HG03342 (cell line): ENCODE data around the gene SGMS1.
"Not testable (repeated sequence)": the region's sequence is repeated elsewhere in the genome, so short reads cannot be mapped to it uniquely, and the experiment has no call there.

Source experiments
- ATAC-seq: cut with Tn5 transposase; IDR thresholded peaks from one replicate; pipeline ENCODE4 v1.9.1; 2021; ENCODE audit warnings: mild to moderate bottlenecking, moderate library complexity; ENCODE audit not compliant: unreplicated experiment

SGMS1 gene

GRCh38 chr10:50286517-50286916, 337.2 kb downstream of the SGMS1 start:
- no peak for ATAC-seq

DNA sequence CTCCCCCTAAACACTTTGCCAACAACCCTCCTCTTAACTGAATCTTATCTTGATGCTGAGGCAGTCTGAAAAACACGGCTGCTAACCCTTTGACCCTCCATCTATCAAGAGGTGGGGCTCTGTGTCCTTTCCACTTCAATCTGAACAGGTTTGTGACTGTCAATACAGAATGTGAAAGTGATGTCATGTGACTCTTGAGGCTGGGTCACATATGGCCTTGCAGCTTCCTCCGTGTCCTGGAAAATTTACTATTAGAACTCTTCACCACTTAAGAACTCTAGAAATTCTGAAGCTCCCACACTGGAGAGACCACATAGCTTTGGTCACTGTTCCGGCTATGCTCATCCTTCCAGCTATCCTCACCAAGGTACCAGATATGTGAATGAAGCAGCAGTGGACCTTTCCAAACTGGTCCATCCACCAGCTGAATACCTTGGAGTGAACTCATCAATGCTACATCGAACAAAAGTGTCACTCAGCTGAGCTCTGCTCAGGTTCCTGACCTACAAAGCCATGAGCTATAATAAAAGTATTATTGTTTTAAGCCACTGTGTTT, 341.7 kb downstream of the SGMS1 start:
- no peak for ATAC-seq

DNA sequence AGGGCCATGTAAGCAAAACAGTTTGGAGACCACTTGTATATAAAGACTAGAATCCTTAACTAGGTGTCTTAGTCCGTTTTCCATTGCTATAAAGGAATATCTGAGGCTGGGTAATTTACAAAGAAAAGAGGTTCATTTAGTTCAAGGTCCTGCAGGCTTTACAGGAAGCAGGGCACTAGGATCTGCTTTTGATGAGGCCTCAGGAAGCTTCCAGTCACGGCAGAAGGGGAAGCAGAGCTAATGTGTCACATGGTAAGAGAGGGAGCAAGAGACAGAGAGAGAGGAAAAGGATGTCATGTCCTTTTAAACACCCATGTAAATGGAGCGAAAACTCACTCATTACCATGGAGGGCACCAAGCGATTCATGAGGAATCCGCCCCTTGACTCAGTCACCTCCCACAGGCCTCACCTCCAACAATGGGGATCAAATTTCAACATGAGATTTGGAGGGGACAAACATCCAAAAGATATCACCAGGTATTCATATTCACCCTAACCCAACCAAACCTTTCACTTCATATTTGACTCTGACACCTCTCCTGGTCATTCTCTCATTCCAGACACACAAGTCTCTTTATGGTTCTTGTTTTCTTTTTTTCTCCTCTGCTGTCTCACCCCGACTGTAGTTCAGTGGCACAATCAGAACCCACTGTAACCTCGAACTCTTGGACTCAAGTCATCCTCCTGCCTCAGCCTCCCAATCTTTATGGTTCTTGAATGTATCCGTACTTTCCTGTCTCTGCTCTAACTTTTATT, 342.4 kb downstream of the SGMS1 start:
- ATAC-seq, result no peak

DNA sequence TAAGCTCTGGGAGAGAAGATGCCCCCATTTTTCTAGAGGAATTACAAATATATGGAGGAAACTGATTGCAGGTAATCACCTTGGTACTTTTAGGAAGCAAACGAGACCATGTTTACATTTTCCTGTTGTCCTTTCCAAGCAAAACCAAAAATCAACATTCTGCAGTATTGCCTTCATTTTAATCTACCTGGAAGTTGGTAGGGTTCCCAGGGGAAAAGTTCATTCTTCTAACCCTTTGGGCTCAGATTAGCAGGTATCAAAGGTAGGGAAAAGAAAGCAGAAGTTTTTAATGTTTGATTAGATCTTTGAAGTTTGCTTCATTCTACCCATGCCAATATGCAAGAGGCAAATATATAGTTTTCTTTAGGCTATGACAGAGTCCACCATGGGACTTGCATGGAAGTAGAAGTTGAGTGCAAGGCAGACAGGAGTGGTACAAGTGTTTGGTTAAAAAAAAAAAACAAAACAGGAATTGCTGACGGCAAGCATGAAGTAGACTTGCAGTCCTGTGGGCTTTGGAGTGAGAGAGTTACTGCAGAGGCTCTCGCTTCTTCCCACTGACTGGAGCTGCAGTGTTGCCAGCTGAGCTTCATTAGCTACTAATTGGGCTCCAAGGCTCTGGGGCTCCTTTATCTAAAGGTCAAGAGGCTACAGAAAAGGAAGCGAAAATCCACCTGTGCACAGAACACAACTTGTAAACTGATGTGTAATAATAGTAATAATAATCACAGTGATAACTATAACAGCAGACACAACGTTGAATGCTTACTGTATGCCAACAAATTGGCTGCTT, 343.5 kb downstream of the SGMS1 start:
- no peak for ATAC-seq

- ATAC-seq, result no peak
These were observed 344.3 kb downstream of the SGMS1 start for GRCh38 chr10:50279489-50279888.

DNA sequence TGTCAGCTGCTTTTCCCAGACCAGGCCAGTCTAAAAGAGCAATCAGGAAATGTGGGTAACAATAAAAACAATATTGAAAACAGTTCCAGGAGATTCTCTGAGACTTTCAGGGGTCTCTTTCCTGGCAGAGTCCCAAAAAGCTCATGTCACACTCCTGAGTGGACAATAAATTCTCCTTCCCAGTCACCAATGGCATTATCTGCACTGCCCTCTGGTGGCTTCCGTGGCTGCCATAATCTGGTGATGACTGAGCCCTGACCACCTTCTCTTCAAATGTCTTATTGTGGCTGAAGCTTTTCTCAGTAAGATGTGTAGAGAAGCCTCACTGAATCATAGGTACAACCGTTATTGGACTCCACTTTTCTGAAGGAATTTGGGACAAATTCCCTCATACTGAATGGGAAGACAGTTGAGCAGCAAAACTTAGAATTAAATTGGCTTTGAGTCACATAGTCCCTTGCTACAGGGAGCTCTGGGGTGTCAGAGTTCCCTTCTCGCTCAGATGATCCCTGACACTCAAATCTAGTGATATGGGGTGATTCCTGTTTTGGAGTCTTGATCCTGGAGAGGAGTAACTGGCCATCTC, 348.0 kb downstream of the SGMS1 start:
- no peak for ATAC-seq

DNA sequence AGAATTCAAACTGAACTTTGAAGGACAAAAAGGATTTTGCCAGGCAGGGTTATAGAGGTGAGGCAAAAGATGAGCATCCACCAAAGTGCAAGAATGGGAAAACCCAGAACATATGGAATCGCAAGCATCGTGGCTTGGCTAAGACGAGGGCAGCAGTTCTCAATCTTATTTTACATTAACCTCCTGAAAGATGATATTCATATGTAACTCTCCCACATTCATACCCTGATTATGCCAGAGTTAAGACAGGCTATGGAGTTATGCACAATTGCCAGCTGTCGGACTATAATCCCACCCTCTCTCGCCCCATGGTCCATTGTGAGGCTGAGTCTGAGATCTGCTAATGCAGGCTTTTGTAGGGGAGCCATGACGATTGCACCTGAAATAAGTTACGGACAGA, 351.2 kb downstream of the SGMS1 start:
- no peak for ATAC-seq

DNA sequence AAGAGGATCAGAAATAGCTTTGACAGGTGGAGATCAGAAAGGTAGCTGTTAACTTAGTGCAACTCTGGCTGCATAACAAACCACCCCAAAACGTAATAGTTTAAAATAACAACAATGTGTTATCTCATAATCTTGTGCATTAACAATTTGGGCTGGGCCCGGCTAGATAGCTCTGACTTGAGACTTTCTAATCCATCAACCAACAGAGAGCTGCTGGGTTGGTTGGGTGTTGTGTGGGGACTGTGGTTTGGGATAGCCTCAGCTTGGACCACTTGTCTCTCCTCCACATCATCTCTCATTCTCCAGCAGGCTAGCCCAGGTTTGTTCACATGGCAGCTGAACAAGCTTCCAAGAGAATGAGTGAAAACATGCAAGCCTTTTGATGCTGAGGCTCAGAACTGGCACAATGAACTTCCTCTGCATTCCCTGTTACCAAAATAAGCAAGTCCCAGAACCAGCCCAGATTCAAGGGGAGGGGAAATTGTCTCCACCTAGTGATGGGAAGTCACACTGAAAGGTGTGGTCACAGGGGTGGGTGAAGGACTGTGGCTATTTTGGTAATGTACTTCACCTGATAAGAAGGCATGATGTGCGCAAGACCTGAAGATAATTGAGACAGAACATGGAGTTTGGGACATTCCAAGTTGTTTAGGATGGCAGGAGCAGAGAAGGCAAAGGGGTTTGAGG, 352.0 kb downstream of the SGMS1 start:
- no peak for ATAC-seq

DNA sequence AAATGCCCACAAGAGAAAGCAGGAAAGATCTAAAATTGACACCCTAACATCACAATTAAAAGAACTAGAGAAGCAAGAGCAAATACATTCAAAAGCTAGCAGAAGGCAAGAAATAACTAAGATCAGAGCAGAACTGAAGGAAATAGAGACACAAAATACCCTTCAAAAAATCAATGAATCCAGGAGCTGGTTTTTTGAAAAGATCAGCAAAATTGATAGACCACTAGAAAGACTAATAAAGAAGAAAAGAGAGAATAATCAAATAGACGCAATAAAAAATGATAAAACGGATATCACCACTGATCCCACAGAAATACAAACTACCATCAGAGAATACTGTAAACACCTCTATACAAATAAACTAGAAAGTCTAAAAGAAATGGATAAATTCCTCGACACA, 355.9 kb downstream of the SGMS1 start:
- not testable (repeated sequence) for ATAC-seq

- ATAC-seq, result not testable (repeated sequence)
These were observed 361.1 kb downstream of the SGMS1 start for GRCh38 chr10:50262625-50263024.

DNA sequence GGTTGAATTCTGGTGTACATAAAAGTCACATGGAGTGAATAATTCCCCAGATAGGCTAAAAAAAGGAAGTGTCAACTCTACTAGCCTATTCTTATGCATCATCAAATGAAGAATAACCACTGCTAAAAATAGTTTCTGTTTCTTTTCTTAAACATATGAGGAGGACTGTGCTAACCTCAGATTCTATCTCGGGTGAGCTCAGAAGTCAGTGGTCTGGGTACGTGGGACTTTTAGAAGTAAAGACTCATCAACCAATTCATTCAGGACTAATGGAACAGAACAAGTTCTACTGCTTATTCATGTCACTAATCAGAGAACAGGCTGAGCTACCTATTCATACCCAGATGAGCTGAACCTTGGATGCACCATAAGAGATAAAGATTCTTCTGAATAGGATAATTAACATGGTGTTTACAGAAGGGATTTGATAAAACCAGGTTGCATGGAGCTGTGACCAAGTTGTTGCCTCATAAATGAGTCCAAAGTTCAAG, 362.9 kb downstream of the SGMS1 start:
- peak; percentile 99 for ATAC-seq
